Activated T-cell treated with anti-CD3 and anti-CD28 coated beads, Interleukin-2, amount 50 U/mL, for 4 hours (primary cell): ENCODE measurements around the gene ST8SIA3. TPM values are rescaled to one million over a fixed set of nuclear protein-coding genes. Genes with fewer than 3 reads are reported as not detected.
"Not testable (repeated sequence)": the region's sequence is repeated elsewhere in the genome, so short reads cannot be mapped to it uniquely, and the experiment has no call there.

ENCODE experiments used
- ATAC-seq, 2 donors: fragments of 200-7000 bp; cut with Tn5 transposase; one replicate each; pipeline ENCODE4 v1.10.0; 2021
- DNase-seq: peaks from one replicate; pipeline ENCODE4 v3.0.0-alpha.2; 2020
- H3K27me3 Mint-ChIP-seq: one replicate; pipeline ENCODE4 v1.8.0; 2021; ENCODE audit warnings: low read depth, mixed read lengths
- H3K36me3 Mint-ChIP-seq: one replicate; pipeline ENCODE4 v1.8.0; 2022; ENCODE audit warnings: mixed read lengths; ENCODE audit not compliant: insufficient read depth
- H3K4me1 Mint-ChIP-seq: one replicate; pipeline ENCODE4 v1.8.0; 2021; ENCODE audit warnings: low read depth, mixed read lengths
- H3K4me3 Mint-ChIP-seq: one replicate; pipeline ENCODE4 v1.8.0; 2021; ENCODE audit warnings: mild to moderate bottlenecking, moderate library complexity, mixed read lengths
- H3K9me3 Mint-ChIP-seq: one replicate; pipeline ENCODE4 v1.8.0; 2021; ENCODE audit warnings: mixed read lengths
- total RNA-seq, 3 donors: library from RNA; stranded (reverse); gene quantifications; one replicate each; pipeline ENCODE4 v1.2.1, GENCODE V29; 2021

The ST8SIA3 gene
- total RNA-seq, 3 donors from 2014 or later = not detected

- DNase-seq = no peak
- no peak overlapping the region for H3K4me3 Mint-ChIP-seq
- H3K36me3 Mint-ChIP-seq = no peaks in the 10 kb centered on the region
- ATAC-seq = no peak
- H3K9me3 Mint-ChIP-seq = no peaks in the 10 kb centered on the region
- H3K4me1 Mint-ChIP-seq = no peaks in the 10 kb centered on the region
- H3K27me3 Mint-ChIP-seq = peaks cover 20% of the 10 kb centered on the region
Measured at GRCh38 chr18:57346876-57347275, 5.5 kb upstream of the ST8SIA3 start.

- ATAC-seq (no peak), DNase-seq (no peak)
- Mint-ChIP-seq H3K4me1 (no peaks in the 10 kb centered on the region), H3K27me3 (peaks cover 25% of the 10 kb centered on the region), H3K4me3 (no peak overlapping the region), H3K36me3 (no peaks in the 10 kb centered on the region), H3K9me3 (no peaks in the 10 kb centered on the region)
Measured at GRCh38 chr18:57347784-57348183, 4.6 kb upstream of the ST8SIA3 start.

- Mint-ChIP-seq H3K4me3 (no peak overlapping the region), H3K4me1 (no peaks in the 10 kb centered on the region), H3K27me3 (peaks cover 51% of the 10 kb centered on the region), H3K9me3 (peaks cover 5% of the 10 kb centered on the region), H3K36me3 (no peaks in the 10 kb centered on the region)
- DNase-seq = no peak
- ATAC-seq = no peak
Measured at GRCh38 chr18:57352761-57353136, 392 bp downstream of the ST8SIA3 start.

GRCh38 chr18:57353137-57353939 lies 981 bp downstream of the ST8SIA3 start:
- Mint-ChIP-seq H3K4me3 (no peak overlapping the region), H3K27me3 (peaks cover 47% of the 10 kb centered on the region), H3K4me1 (no peaks in the 10 kb centered on the region), H3K36me3 (no peaks in the 10 kb centered on the region), H3K9me3 (peaks cover 5% of the 10 kb centered on the region)
- ATAC-seq (no peak), DNase-seq (no peak)

GRCh38 chr18:57353940-57354461 lies 1.6 kb downstream of the ST8SIA3 start:
- ATAC-seq (peak in 1 of 2 donors; percentile 43), DNase-seq (no peak)
- H3K4me3 Mint-ChIP-seq = no peak overlapping the region
- no peaks in the 10 kb centered on the region for H3K4me1 Mint-ChIP-seq
- no peaks in the 10 kb centered on the region for H3K36me3 Mint-ChIP-seq
- H3K9me3 Mint-ChIP-seq = peaks cover 5% of the 10 kb centered on the region
- peaks cover 48% of the 10 kb centered on the region for H3K27me3 Mint-ChIP-seq

GRCh38 chr18:57359433-57359832 lies 7.1 kb downstream of the ST8SIA3 start:
- peaks cover 35% of the 10 kb centered on the region for H3K27me3 Mint-ChIP-seq
- DNase-seq (no peak), ATAC-seq (no peak)
- H3K4me3 Mint-ChIP-seq = no peak overlapping the region
- peaks cover 5% of the 10 kb centered on the region for H3K9me3 Mint-ChIP-seq
- H3K4me1 Mint-ChIP-seq = no peaks in the 10 kb centered on the region
- no peaks in the 10 kb centered on the region for H3K36me3 Mint-ChIP-seq

GRCh38 chr18:57362714-57363113 lies 10.4 kb downstream of the ST8SIA3 start:
- Mint-ChIP-seq H3K4me3 (no peak overlapping the region), H3K27me3 (peaks cover 16% of the 10 kb centered on the region), H3K36me3 (no peaks in the 10 kb centered on the region), H3K4me1 (no peaks in the 10 kb centered on the region), H3K9me3 (no peaks in the 10 kb centered on the region)
- ATAC-seq (no peak), DNase-seq (no peak)

GRCh38 chr18:57364460-57364859 lies 12.1 kb downstream of the ST8SIA3 start:
- peaks cover 14% of the 10 kb centered on the region for H3K27me3 Mint-ChIP-seq
- no peak overlapping the region for H3K4me3 Mint-ChIP-seq
- H3K36me3 Mint-ChIP-seq = no peaks in the 10 kb centered on the region
- H3K4me1 Mint-ChIP-seq = no peaks in the 10 kb centered on the region
- H3K9me3 Mint-ChIP-seq = no peaks in the 10 kb centered on the region
- DNase-seq (no peak), ATAC-seq (no peak)

GRCh38 chr18:57366528-57367081 lies 14.2 kb downstream of the ST8SIA3 start:
- Mint-ChIP-seq H3K9me3 (no peaks in the 10 kb centered on the region), H3K36me3 (no peaks in the 10 kb centered on the region), H3K4me3 (no peak overlapping the region), H3K4me1 (no peaks in the 10 kb centered on the region), H3K27me3 (peaks cover 10% of the 10 kb centered on the region)
- DNase-seq (no peak), ATAC-seq (no peak)

- Mint-ChIP-seq H3K27me3 (peaks cover under 1% of the 10 kb centered on the region), H3K4me3 (no peak overlapping the region), H3K36me3 (no peaks in the 10 kb centered on the region), H3K9me3 (no peaks in the 10 kb centered on the region), H3K4me1 (no peaks in the 10 kb centered on the region)
- no peak for DNase-seq
- no peak for ATAC-seq
Measured at GRCh38 chr18:57372444-57372843, 20.1 kb downstream of the ST8SIA3 start.

- no peaks in the 10 kb centered on the region for H3K36me3 Mint-ChIP-seq
- no peaks in the 10 kb centered on the region for H3K9me3 Mint-ChIP-seq
- DNase-seq = no peak
- ATAC-seq = no peak
- peaks cover 2% of the 10 kb centered on the region for H3K27me3 Mint-ChIP-seq
- no peak overlapping the region for H3K4me3 Mint-ChIP-seq
- H3K4me1 Mint-ChIP-seq = no peaks in the 10 kb centered on the region
Measured at GRCh38 chr18:57373017-57373416, 20.7 kb downstream of the ST8SIA3 start.

GRCh38 chr18:57376503-57376902 lies 24.1 kb downstream of the ST8SIA3 start:
- Mint-ChIP-seq H3K4me3 (no peak overlapping the region), H3K9me3 (no peaks in the 10 kb centered on the region), H3K27me3 (peaks cover 4% of the 10 kb centered on the region), H3K4me1 (no peaks in the 10 kb centered on the region), H3K36me3 (no peaks in the 10 kb centered on the region)
- ATAC-seq = no peak
- no peak for DNase-seq

- H3K4me3 Mint-ChIP-seq = no peak overlapping the region
Measured at GRCh38 chr18:57389271-57389670, 36.9 kb downstream of the ST8SIA3 start.

GRCh38 chr18:57390044-57390443 lies 37.7 kb downstream of the ST8SIA3 start:
- H3K4me1 Mint-ChIP-seq = no peaks in the 10 kb centered on the region
- DNase-seq (no peak), ATAC-seq (no peak)
- H3K36me3 Mint-ChIP-seq = no peaks in the 10 kb centered on the region
- H3K4me3 Mint-ChIP-seq = no peak overlapping the region
- H3K27me3 Mint-ChIP-seq = peaks cover 5% of the 10 kb centered on the region
- H3K9me3 Mint-ChIP-seq = peaks cover 3% of the 10 kb centered on the region

More at GRCh38 chr18:57389271-57389670, 36.9 kb downstream of the ST8SIA3 start:
- H3K36me3 Mint-ChIP-seq = no peaks in the 10 kb centered on the region
- ATAC-seq (no peak), DNase-seq (no peak)
- H3K9me3 Mint-ChIP-seq = no peaks in the 10 kb centered on the region
- H3K4me1 Mint-ChIP-seq = no peaks in the 10 kb centered on the region
- H3K27me3 Mint-ChIP-seq = peaks cover 5% of the 10 kb centered on the region

GRCh38 chr18:57394749-57395148 lies 42.4 kb downstream of the ST8SIA3 start:
- H3K4me3 Mint-ChIP-seq, H3K4me1 Mint-ChIP-seq, H3K36me3 Mint-ChIP-seq, H3K27me3 Mint-ChIP-seq, DNase-seq, ATAC-seq: not testable (repeated sequence)
- peaks cover 11% of the 10 kb centered on the region for H3K9me3 Mint-ChIP-seq
